Measurements from ENCODE around the gene TMIGD2. TPM values are rescaled to one million over a fixed set of nuclear protein-coding genes. Genes with fewer than 3 reads are reported as not detected.
A peak's percentile ranks its signal among the peaks of the same experiment; 100 is the strongest.

The TMIGD2 gene
- total RNA-seq, 1 donor from 2014 or later, result 0.19 TPM

DNA sequence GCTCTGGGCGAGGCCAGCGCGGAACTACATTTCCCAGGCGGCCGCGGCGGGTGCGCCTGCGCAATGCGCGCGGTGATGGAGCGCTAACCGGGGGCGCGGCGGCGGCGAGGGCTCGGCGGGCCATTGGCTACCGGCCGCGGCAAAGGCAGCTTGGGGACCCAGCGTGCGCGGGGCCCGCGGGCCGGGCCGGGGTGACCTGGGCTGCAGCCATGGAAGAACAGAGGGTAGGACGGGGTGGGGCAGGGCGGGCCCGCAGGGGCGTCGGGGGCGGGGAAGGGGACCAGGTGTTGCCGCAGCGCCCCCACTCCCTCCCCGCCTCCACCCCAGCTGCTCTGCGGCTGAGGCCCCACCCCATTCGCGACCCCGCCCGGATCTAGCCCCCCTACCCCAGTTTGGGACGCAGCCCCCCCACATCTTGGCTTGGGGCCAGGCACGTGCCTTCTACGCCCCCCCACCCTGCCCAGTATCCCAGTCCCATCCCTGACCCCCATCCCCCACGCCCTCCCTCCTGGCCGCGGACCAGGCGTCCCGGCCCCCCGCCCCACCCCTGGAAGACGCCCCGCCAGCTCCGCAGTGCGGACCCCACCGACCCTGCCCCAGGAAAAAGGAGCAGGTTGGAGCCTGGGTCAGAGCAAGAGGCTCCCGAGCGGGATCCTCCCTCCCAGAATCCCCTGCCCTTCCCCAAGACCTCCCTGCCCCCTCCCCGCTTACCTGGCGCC, 2.5 kb upstream of the TMIGD2 start, which contains the start of gene FSD1:
TSS of gene FSD1 (plus strand) at position 61 of the 719 bp plus-strand sequence. CDS start at position 210, 149 bp downstream.
- Histone ChIP-seq H3K4me1 (peaks cover 10% of the 10 kb centered on the region), H3K27me3 (no peaks in the 10 kb centered on the region), H3K4me2 (peak within 1 kb of the TSS; percentile 70), H2AFZ (replicated peaks) (peak within 1 kb of the TSS; percentile 65), H3K79me2 (ENCODE audit: low read depth) (peaks cover 6% of the 10 kb centered on the region), H4K20me1 (ENCODE audit: low read depth) (no peaks in the 10 kb centered on the region), H3K9me3 (ENCODE audit: low read depth) (no peaks in the 10 kb centered on the region), H3K27ac (no peak within 1 kb of the TSS), H3K9ac (no peak within 1 kb of the TSS), H3F3A (ENCODE audit: low read depth) (peaks cover 13% of the 10 kb centered on the region), H3K36me3 (no peaks in the 10 kb centered on the region), H3K4me3 (peak within 1 kb of the TSS; percentile 67)
- Mint-ChIP-seq H3K4me1 (peaks cover 14% of the 10 kb centered on the region), H3K4me3 (peak within 1 kb of the TSS; percentile 85), H3K9me3 (no peaks in the 10 kb centered on the region), H3K36me3 (peaks cover 6% of the 10 kb centered on the region), H3K27ac (no peak within 1 kb of the TSS), H3K27me3 (ENCODE audit: insufficient read depth, low read depth) (peaks cover 2% of the 10 kb centered on the region)
- TF ChIP-seq, protein P1, sequence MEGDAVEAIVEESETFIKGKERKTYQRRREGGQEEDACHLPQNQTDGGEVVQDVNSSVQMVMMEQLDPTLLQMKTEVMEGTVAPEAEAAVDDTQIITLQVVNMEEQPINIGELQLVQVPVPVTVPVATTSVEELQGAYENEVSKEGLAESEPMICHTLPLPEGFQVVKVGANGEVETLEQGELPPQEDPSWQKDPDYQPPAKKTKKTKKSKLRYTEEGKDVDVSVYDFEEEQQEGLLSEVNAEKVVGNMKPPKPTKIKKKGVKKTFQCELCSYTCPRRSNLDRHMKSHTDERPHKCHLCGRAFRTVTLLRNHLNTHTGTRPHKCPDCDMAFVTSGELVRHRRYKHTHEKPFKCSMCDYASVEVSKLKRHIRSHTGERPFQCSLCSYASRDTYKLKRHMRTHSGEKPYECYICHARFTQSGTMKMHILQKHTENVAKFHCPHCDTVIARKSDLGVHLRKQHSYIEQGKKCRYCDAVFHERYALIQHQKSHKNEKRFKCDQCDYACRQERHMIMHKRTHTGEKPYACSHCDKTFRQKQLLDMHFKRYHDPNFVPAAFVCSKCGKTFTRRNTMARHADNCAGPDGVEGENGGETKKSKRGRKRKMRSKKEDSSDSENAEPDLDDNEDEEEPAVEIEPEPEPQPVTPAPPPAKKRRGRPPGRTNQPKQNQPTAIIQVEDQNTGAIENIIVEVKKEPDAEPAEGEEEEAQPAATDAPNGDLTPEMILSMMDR (IDR thresholded peaks at IDR 0.05), result no peak
- no peak for TF ChIP-seq EZH2phosphoT487 (IDR thresholded peaks at IDR 0.05)
- TF ChIP-seq EZH2 (IDR thresholded peaks at IDR 0.05), result no peak
- DNase-seq (ENCODE audit: low spot score), result peak; percentile 92

DNA sequence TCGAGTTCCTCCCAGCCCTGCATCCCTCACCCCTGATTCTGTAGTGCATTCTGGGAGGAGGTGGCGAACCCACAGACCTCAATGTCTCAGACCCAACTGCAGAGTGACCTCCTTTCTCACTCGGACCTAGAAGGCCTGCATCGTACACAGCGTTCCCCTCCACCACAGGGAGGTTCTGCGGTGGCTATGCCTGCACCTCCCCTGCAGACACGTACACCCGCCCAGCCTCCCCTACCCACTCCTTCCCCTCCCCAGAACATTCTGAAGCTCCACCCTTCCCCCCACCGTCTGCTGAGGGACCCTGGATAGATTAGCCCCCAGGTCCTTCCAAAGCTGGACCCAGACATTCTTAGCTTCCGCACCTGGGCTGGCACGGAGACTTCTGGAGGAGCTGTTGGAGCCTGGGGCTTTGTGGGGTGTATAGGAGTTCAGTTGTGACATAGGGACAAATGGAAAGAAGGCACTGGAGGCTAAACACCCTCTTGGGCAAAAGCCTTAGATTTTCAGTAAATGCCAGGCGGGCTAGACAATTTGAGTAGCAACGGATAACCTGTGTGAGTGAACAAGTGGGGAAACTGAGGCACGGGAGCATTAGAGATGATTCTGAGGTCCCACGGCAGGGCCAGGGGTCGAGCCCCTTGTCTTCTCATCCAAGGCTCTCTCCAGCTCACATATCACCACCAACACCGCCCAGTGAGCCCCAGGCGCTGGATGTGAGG, 1.8 kb upstream of the TMIGD2 start:
- no peak overlapping the region for H3K9ac ChIP-seq
- no peaks in the 10 kb centered on the region for H4K20me1 ChIP-seq (ENCODE audit: low read depth)
- H2AFZ ChIP-seq (replicated peaks), result peak overlapping the region; percentile 65
- peaks cover 10% of the 10 kb centered on the region for H3K4me1 ChIP-seq
- Mint-ChIP-seq H3K4me1 (peaks cover 14% of the 10 kb centered on the region), H3K9me3 (no peaks in the 10 kb centered on the region), H3K36me3 (peaks cover 6% of the 10 kb centered on the region), H3K27me3 (ENCODE audit: insufficient read depth, low read depth) (peaks cover 2% of the 10 kb centered on the region), H3K4me3 (peak overlapping the region; percentile 85), H3K27ac (no peak overlapping the region)
- no peak for DNase-seq (ENCODE audit: low spot score)
- H3K79me2 ChIP-seq (ENCODE audit: low read depth), result peaks cover 6% of the 10 kb centered on the region
- peak overlapping the region; percentile 67 for H3K4me3 ChIP-seq
- H3K9me3 ChIP-seq (ENCODE audit: low read depth), result no peaks in the 10 kb centered on the region
- no peak overlapping the region for H3K27ac ChIP-seq
- H3F3A ChIP-seq (ENCODE audit: low read depth), result peaks cover 13% of the 10 kb centered on the region
- H3K27me3 ChIP-seq, result no peaks in the 10 kb centered on the region
- TF ChIP-seq EZH2 (IDR thresholded peaks at IDR 0.05), result no peak
- TF ChIP-seq, protein P1 (IDR thresholded peaks at IDR 0.05), result no peak
- no peak for TF ChIP-seq EZH2phosphoT487 (IDR thresholded peaks at IDR 0.05)
- no peaks in the 10 kb centered on the region for H3K36me3 ChIP-seq
- H3K4me2 ChIP-seq, result peak overlapping the region; percentile 70

DNA sequence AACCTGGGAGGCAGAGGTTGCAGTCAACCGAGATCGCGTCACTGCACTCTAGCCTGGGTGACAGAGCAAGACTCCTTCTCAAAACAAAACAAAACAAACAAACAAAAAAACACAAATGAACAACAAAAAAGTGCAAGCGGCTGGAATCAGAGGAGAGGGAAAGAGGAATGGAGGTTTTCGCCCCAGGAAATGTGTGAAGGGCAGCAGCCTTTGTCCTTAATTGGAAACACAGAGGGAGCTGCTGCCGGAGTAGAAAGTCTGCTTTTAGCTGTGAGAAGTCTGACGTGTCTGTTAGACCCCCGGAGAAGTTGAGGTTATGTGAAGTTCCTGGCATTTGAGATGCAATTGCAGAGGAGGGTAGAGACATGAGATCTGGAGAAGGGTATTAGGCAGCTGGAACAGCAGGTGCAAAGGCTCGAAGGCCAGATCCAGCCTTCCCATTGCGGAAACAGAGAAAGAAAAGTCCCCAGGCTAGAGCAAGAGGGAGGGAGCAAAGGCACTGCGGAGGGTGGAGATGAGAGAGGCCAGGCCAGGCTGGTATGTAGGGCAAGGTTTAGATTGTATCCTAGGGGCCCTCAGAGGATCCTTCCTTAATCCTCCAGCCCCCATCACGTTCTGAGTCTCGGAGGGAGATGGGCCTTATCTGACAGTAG, 473 bp downstream of the TMIGD2 start:
- peaks cover 10% of the 10 kb centered on the region for H3K4me1 ChIP-seq
- Mint-ChIP-seq H3K9me3 (peaks cover 2% of the 10 kb centered on the region), H3K4me1 (peaks cover 13% of the 10 kb centered on the region), H3K27ac (peak overlapping the region; percentile 64), H3K27me3 (ENCODE audit: insufficient read depth, low read depth) (peaks cover 4% of the 10 kb centered on the region), H3K4me3 (peak overlapping the region; percentile 17), H3K36me3 (peaks cover 4% of the 10 kb centered on the region)
- H3K9me3 ChIP-seq (ENCODE audit: low read depth), result no peaks in the 10 kb centered on the region
- H3K27me3 ChIP-seq, result no peaks in the 10 kb centered on the region
- H3F3A ChIP-seq (ENCODE audit: low read depth), result peaks cover 13% of the 10 kb centered on the region
- DNase-seq (ENCODE audit: low spot score), result peak; percentile 32
- H2AFZ ChIP-seq (replicated peaks), result peak overlapping the region; percentile 95
- H3K27ac ChIP-seq, result peak overlapping the region; percentile 63
- H4K20me1 ChIP-seq (ENCODE audit: low read depth), result no peaks in the 10 kb centered on the region
- H3K9ac ChIP-seq, result no peak overlapping the region
- H3K79me2 ChIP-seq (ENCODE audit: low read depth), result peaks cover 6% of the 10 kb centered on the region
- TF ChIP-seq EZH2phosphoT487 (IDR thresholded peaks at IDR 0.05), result no peak
- TF ChIP-seq, protein P1 (IDR thresholded peaks at IDR 0.05), result no peak
- no peak for TF ChIP-seq EZH2 (IDR thresholded peaks at IDR 0.05)
- no peak overlapping the region for H3K4me3 ChIP-seq
- peak overlapping the region; percentile 29 for H3K4me2 ChIP-seq
- no peaks in the 10 kb centered on the region for H3K36me3 ChIP-seq

Data from neural progenitor cell (in vitro differentiated cells).